Nephron (organoid): ENCODE measurements around the gene PISD.
"Not testable (repeated sequence)": the region's sequence is repeated elsewhere in the genome, so short reads cannot be mapped to it uniquely, and the experiment has no call there.

Experiments
- H3K27ac Mint-ChIP-seq, 3 experiments: 2 replicates each; pipeline ENCODE4 v1.8.0; 2020; ENCODE audit warnings: mixed read lengths in 3 of 3, mild to moderate bottlenecking in 2 of 3, moderate library complexity in 1 of 3
- H3K27me3 Mint-ChIP-seq: 2 replicates; pipeline ENCODE4 v1.8.0; 2021; ENCODE audit warnings: low read depth, mild to moderate bottlenecking, moderate library complexity, mixed read lengths
- H3K36me3 Mint-ChIP-seq: 2 replicates; pipeline ENCODE4 v1.8.0; 2020; ENCODE audit warnings: low read depth, mixed read lengths
- H3K4me1 Mint-ChIP-seq: 2 replicates; pipeline ENCODE4 v1.8.0; 2020; ENCODE audit warnings: mixed read lengths
- H3K4me3 Mint-ChIP-seq, 3 experiments: 2 replicates each; pipeline ENCODE4 v1.8.0; 2020; ENCODE audit warnings: mild to moderate bottlenecking in 3 of 3, mixed read lengths in 3 of 3, moderate library complexity in 2 of 3
- H3K9me3 Mint-ChIP-seq: 2 replicates; pipeline ENCODE4 v1.8.0; 2020; ENCODE audit warnings: mixed read lengths
- TF ChIP-seq, protein P1 (sequence below), 3 experiments: fragments of 200-600 bp; sonication (generic); IDR thresholded peaks; one replicate each; pipeline ENCODE4 v1.5.0; 2021; ENCODE audit warnings: antibody characterized with exemption in 3 of 3; ENCODE audit not compliant: unreplicated experiment in 3 of 3

The PISD gene

DNA sequence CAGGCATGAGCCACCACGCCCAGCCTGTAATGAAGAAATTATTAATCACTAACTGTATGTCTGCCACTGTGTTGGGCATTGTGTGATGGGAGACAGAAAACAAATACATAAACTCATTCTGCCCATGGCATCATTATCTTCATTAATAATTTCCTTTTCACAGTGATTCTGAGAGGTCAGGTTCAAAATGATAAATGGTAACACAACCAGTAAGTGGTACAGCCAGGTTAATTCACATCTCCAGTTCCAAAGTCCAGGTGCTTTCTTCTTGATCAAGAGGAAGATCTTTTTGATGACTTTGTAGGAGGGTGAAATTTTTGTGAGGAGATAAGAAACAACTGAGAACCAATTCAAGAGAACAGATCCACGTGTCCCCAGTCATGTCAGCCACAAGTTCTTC is 66.7 kb downstream of the PISD start:
- Mint-ChIP-seq H3K9me3 (no peaks in the 10 kb centered on the region), H3K36me3 (peaks cover 12% of the 10 kb centered on the region), H3K4me3 (no peak overlapping the region), H3K27me3 (no peaks in the 10 kb centered on the region), H3K27ac (no peak overlapping the region), H3K4me1 (no peaks in the 10 kb centered on the region)
- TF ChIP-seq, protein P1, sequence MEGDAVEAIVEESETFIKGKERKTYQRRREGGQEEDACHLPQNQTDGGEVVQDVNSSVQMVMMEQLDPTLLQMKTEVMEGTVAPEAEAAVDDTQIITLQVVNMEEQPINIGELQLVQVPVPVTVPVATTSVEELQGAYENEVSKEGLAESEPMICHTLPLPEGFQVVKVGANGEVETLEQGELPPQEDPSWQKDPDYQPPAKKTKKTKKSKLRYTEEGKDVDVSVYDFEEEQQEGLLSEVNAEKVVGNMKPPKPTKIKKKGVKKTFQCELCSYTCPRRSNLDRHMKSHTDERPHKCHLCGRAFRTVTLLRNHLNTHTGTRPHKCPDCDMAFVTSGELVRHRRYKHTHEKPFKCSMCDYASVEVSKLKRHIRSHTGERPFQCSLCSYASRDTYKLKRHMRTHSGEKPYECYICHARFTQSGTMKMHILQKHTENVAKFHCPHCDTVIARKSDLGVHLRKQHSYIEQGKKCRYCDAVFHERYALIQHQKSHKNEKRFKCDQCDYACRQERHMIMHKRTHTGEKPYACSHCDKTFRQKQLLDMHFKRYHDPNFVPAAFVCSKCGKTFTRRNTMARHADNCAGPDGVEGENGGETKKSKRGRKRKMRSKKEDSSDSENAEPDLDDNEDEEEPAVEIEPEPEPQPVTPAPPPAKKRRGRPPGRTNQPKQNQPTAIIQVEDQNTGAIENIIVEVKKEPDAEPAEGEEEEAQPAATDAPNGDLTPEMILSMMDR (IDR thresholded peaks at IDR 0.05; ENCODE audit: unreplicated experiment in 3 of 3), result no peak

- not testable (repeated sequence) for H3K4me3 Mint-ChIP-seq, H3K4me1 Mint-ChIP-seq
- H3K36me3 Mint-ChIP-seq, result peaks cover 35% of the 10 kb centered on the region
Measured at GRCh38 chr22:31590161-31590560, 71.9 kb downstream of the PISD start.

GRCh38 chr22:31588970-31589675 is 72.9 kb downstream of the PISD start:
- H3K27me3 Mint-ChIP-seq, result peaks cover 3% of the 10 kb centered on the region
- no peaks in the 10 kb centered on the region for H3K9me3 Mint-ChIP-seq
- H3K4me3 Mint-ChIP-seq, result no peak overlapping the region
- H3K36me3 Mint-ChIP-seq, result peaks cover 32% of the 10 kb centered on the region
- peak overlapping the region in 1 of 3 experiments; percentile 80 for H3K27ac Mint-ChIP-seq
- TF ChIP-seq, protein P1 (IDR thresholded peaks at IDR 0.05; ENCODE audit: unreplicated experiment in 3 of 3), result no peak
- H3K4me1 Mint-ChIP-seq, result peaks cover 6% of the 10 kb centered on the region

More at GRCh38 chr22:31590161-31590560, 71.9 kb downstream of the PISD start:
- H3K27ac Mint-ChIP-seq, H3K9me3 Mint-ChIP-seq, H3K27me3 Mint-ChIP-seq: not testable (repeated sequence)

GRCh38 chr22:31586137-31586920 is 75.7 kb downstream of the PISD start:
- Mint-ChIP-seq H3K27ac (peak overlapping the region; percentile 85 to 93 (median 88)), H3K36me3 (peaks cover 28% of the 10 kb centered on the region), H3K27me3 (peaks cover 3% of the 10 kb centered on the region), H3K9me3 (no peaks in the 10 kb centered on the region), H3K4me1 (peaks cover 6% of the 10 kb centered on the region), H3K4me3 (peak overlapping the region in 1 of 3 experiments; percentile 9)
- TF ChIP-seq, protein P1 (IDR thresholded peaks at IDR 0.05; ENCODE audit: unreplicated experiment in 3 of 3), result no peak

GRCh38 chr22:31585161-31585859 is 76.7 kb downstream of the PISD start:
- TF ChIP-seq, protein P1 (IDR thresholded peaks at IDR 0.05; ENCODE audit: unreplicated experiment in 3 of 3), result no peak
- no peaks in the 10 kb centered on the region for H3K9me3 Mint-ChIP-seq
- H3K4me1 Mint-ChIP-seq, result peaks cover 6% of the 10 kb centered on the region
- peak overlapping the region in 2 of 3 experiments; percentile 30 to 93 for H3K27ac Mint-ChIP-seq
- H3K36me3 Mint-ChIP-seq, result peaks cover 28% of the 10 kb centered on the region
- peaks cover 3% of the 10 kb centered on the region for H3K27me3 Mint-ChIP-seq
- H3K4me3 Mint-ChIP-seq, result no peak overlapping the region

DNA sequence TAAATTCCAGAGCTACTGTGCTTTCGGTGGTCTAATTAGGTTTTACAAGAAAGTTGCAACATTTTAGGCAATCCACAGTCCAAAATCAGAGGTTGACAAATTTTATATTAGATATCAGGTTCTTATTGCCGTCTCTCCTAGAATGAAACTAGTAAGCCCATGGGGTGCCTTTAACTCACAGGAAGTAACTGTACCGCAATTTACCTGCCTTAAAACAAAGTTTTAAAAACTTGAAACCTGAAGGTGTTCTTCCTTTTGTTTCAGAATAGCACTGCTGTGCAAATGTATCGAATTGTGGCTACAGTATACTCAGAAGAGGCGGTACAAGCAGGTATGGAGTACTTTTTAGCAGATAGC is 77.2 kb downstream of the PISD start:
- TF ChIP-seq, protein P1 (IDR thresholded peaks at IDR 0.05; ENCODE audit: unreplicated experiment in 3 of 3), result no peak
- Mint-ChIP-seq H3K36me3 (peaks cover 33% of the 10 kb centered on the region), H3K4me3 (no peak overlapping the region), H3K9me3 (no peaks in the 10 kb centered on the region), H3K27me3 (peaks cover 3% of the 10 kb centered on the region), H3K4me1 (peaks cover 11% of the 10 kb centered on the region), H3K27ac (no peak overlapping the region)
